HepG2 (cell line): ENCODE measurements around the gene SNUPN. TPM values are rescaled to one million over a fixed set of nuclear protein-coding genes. Genes with fewer than 3 reads are reported as not detected.

Source experiments
- ATM ChIP-seq: fragments of 450-650 bp; IDR thresholded peaks from 2 replicates; pipeline ENCODE4 v1.7.1; 2017; ENCODE audit warnings: mild to moderate bottlenecking, borderline replicate concordance
- CBX5 ChIP-seq: sonication (generic); formaldehyde crosslinking; IDR thresholded peaks from 2 replicates; pipeline ENCODE4 v1.4.0; 2020; ENCODE audit warnings: missing genetic modification reagents, borderline replicate concordance
- CHD4 ChIP-seq: fragments of 200-600 bp; sonication (generic); IDR thresholded peaks from 2 replicates; pipeline ENCODE4 v1.7.0; 2017; ENCODE audit warnings: mild to moderate bottlenecking, low read length, borderline replicate concordance
- EP300 ChIP-seq, 3 experiments: sonication (generic) in 1 of 3; formaldehyde crosslinking in 1 of 3; IDR thresholded peaks; 2 replicates each; pipeline versions ENCODE4 v1.5.1 to v1.6.1; 2011 to 2020; ENCODE audit warnings: low read depth in 2 of 3, low read length in 2 of 3, borderline replicate concordance in 1 of 3, improper control_type of control experiment in 1 of 3, mild to moderate bottlenecking in 1 of 3, missing genetic modification reagents in 1 of 3, moderate library complexity in 1 of 3
- FIP1L1 ChIP-seq: fragments of 200-400 bp; formaldehyde crosslinking; IDR thresholded peaks from 2 replicates; pipeline ENCODE4 v1.6.1; 2018; ENCODE audit warnings: low read depth, mild to moderate bottlenecking, low read length, moderate library complexity, borderline replicate concordance; ENCODE audit not compliant: insufficient read depth
- HNF4G ChIP-seq, 2 experiments: sonication (generic) in 1 of 2; formaldehyde crosslinking in 1 of 2; IDR thresholded peaks; 2 replicates each; pipeline versions ENCODE4 v1.4.0 to v1.6.1; 2011 to 2020; ENCODE audit warnings: borderline replicate concordance in 2 of 2, low read depth in 2 of 2, mild to moderate bottlenecking in 2 of 2, low read length in 1 of 2, missing genetic modification reagents in 1 of 2, moderate library complexity in 1 of 2
- PCBP1 ChIP-seq: fragments of 200-400 bp; formaldehyde crosslinking; IDR thresholded peaks from 2 replicates; pipeline ENCODE4 v1.6.1; 2017; ENCODE audit warnings: mild to moderate bottlenecking, low read depth, low read length, borderline replicate concordance
- POLR2G ChIP-seq: fragments of 200-400 bp; formaldehyde crosslinking; IDR thresholded peaks from 2 replicates; pipeline ENCODE4 v1.6.1; 2018; ENCODE audit warnings: mild to moderate bottlenecking, low read depth, low read length, moderate library complexity
- RAD21 ChIP-seq: fragments of 450-650 bp; formaldehyde crosslinking; IDR thresholded peaks from 2 replicates; pipeline ENCODE4 v1.5.0; 2020; ENCODE audit warnings: mild to moderate bottlenecking
- SCMH1 ChIP-seq: sonication (generic); formaldehyde crosslinking; IDR thresholded peaks from 2 replicates; pipeline ENCODE4 v1.9.0; 2021; ENCODE audit warnings: missing genetic modification reagents, mild to moderate bottlenecking, borderline replicate concordance
- SIN3A ChIP-seq: IDR thresholded peaks from 2 replicates; pipeline ENCODE4 v1.6.1; 2011; ENCODE audit warnings: low read depth, mild to moderate bottlenecking, control low read depth, low read length, borderline replicate concordance
- SIX1 ChIP-seq: sonication (generic); formaldehyde crosslinking; IDR thresholded peaks from 2 replicates; pipeline ENCODE4 v1.4.0; 2020; ENCODE audit warnings: missing genetic modification reagents, borderline replicate concordance
- SKI ChIP-seq: fragments of 450-650 bp; IDR thresholded peaks from one replicate; pipeline ENCODE4 v1.6.1; 2018; ENCODE audit warnings: mild to moderate bottlenecking; ENCODE audit not compliant: partially characterized antibody
- SMAD1 ChIP-seq: sonication (generic); formaldehyde crosslinking; IDR thresholded peaks from 2 replicates; pipeline ENCODE4 v1.4.0; 2020; ENCODE audit warnings: missing genetic modification reagents, low read depth, mild to moderate bottlenecking, borderline replicate concordance
- SNRNP70 ChIP-seq: fragments of 200-400 bp; formaldehyde crosslinking; IDR thresholded peaks from 2 replicates; pipeline ENCODE4 v1.6.1; 2017; ENCODE audit warnings: mild to moderate bottlenecking, low read depth, low read length, moderate library complexity
- TAF1 ChIP-seq: sonication (generic); formaldehyde crosslinking; IDR thresholded peaks from 2 replicates; pipeline ENCODE4 v1.4.0; 2020; ENCODE audit warnings: missing genetic modification reagents
- TMF1 ChIP-seq: sonication (generic); formaldehyde crosslinking; IDR thresholded peaks from 2 replicates; pipeline ENCODE4 v1.8.1; 2022; ENCODE audit warnings: low read depth, missing genetic modification reagents
- ZEB1 ChIP-seq: IDR thresholded peaks from 2 replicates; pipeline ENCODE4 v1.6.1; 2012; ENCODE audit warnings: mild to moderate bottlenecking, low read depth, inconsistent platforms; ENCODE audit not compliant: insufficient replicate concordance
- ZFP62 ChIP-seq: sonication (generic); formaldehyde crosslinking; IDR thresholded peaks from 2 replicates; pipeline ENCODE4 v1.4.0; 2020; ENCODE audit warnings: missing genetic modification reagents
- ZNF143 ChIP-seq: sonication (generic); formaldehyde crosslinking; IDR thresholded peaks from 2 replicates; pipeline ENCODE4 v1.4.0; 2020; ENCODE audit warnings: missing genetic modification reagents
- ZNF441 ChIP-seq: sonication (generic); formaldehyde crosslinking; IDR thresholded peaks from 2 replicates; pipeline ENCODE4 v1.7.0; 2021; ENCODE audit warnings: missing genetic modification reagents, borderline replicate concordance
- ZNF720 ChIP-seq: sonication (generic); formaldehyde crosslinking; IDR thresholded peaks from 2 replicates; pipeline ENCODE4 v1.4.0; 2020; ENCODE audit warnings: missing genetic modification reagents
- polyA plus RNA-seq, 8 experiments: library from polyadenylated mRNA; depleted of rRNA in 3 of 8; stranded (reverse) in 7 of 8; unstranded in 1 of 8; fragments of >200 nt; fragmentation: Illumina TruSeq in 4 of 8; extraction: Trizol in 4 of 8; gene quantifications; 2 replicates each; pipeline versions ENCODE4 v1.2.1 to v1.2.3, GENCODE V29; 2011 to 2016; ENCODE audit warnings: low read depth in 4 of 8, missing spikeins in 1 of 8, mixed read lengths in 1 of 8; ENCODE audit not compliant: insufficient read depth in 1 of 8
- total RNA-seq, 5 experiments: library from RNA; depleted of rRNA; stranded (reverse); fragments of >200 nt; fragmentation: Illumina TruSeq; extraction: Trizol; gene quantifications; 2 replicates each; pipeline ENCODE4 v1.2.3, GENCODE V29; 2016; ENCODE audit warnings: low read depth in 1 of 5
- TF ChIP-seq, protein P1 (sequence below): sonication (generic); formaldehyde crosslinking; IDR thresholded peaks from 2 replicates; pipeline ENCODE4 v1.4.0; 2020; ENCODE audit warnings: missing genetic modification reagents
- TF ChIP-seq, protein P2 (sequence below): sonication (generic); formaldehyde crosslinking; IDR thresholded peaks from 2 replicates; pipeline ENCODE4 v1.4.0; 2020; ENCODE audit warnings: mild to moderate bottlenecking, missing genetic modification reagents
- TF ChIP-seq, protein P3 (sequence below): IDR thresholded peaks from 2 replicates; pipeline ENCODE4 v1.6.1; 2018; ENCODE audit warnings: missing genetic modification reagents, mild to moderate bottlenecking, missing compliant biosample characterization

The SNUPN gene
- total and polyA plus RNA-seq, 2 of the 13 experiments (the other 11 are each of a cell fraction or from before 2014, with no cell fraction given) = 9.0 to 16.4 TPM

DNA sequence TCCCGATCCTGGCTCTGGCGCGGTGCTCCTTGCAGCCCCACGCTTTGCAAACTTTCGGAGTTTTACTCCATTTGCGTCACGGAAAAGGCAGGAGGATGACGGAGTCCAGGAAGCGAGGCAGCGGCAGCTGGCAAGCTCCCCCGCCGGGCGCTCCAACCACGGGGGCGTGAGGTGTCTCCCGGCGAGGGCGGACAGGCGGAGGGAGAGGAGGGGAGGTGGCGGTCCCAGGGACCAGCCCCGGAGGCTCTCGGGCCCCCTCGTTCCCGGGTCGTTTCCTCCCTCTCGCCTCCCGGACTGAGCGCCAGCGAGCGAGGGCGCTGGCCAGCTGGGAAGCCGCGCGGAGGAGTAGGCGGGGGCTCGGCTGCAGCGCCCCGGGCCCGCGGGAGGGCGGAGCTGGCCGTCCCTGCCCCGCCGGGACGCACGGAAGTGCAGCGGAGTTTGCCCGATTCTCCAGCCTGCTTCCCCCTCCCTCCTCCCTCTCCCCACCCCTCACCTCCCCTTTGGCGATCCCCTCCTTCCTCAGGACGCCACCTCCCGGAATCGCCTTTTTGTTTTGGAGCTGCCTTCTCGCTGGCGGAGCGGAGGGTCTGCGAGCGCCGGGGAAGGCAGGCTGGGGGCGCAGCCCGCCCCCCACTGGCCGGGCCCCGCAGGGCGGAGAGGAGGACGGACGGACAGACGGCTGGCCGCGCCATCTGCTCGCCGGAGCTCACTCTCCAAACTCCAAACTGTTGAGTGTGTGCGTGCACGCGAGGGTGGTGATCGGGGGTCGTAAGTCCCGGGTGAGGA lies 22.0 kb upstream of the SNUPN start, which contains the start of gene SNX33 (continued):
- TF ChIP-seq, protein P1, sequence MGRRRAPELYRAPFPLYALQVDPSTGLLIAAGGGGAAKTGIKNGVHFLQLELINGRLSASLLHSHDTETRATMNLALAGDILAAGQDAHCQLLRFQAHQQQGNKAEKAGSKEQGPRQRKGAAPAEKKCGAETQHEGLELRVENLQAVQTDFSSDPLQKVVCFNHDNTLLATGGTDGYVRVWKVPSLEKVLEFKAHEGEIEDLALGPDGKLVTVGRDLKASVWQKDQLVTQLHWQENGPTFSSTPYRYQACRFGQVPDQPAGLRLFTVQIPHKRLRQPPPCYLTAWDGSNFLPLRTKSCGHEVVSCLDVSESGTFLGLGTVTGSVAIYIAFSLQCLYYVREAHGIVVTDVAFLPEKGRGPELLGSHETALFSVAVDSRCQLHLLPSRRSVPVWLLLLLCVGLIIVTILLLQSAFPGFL = no peak
- no peak for TF ChIP-seq SKI
- no peak for TF ChIP-seq SIN3A
- no peak for TF ChIP-seq ZFP62 (CRISPR knock-in tag)
- no peak; the same call in 1 of the 2 replicates for TF ChIP-seq CBX5 (CRISPR knock-in tag)
- TF ChIP-seq, protein P2, sequence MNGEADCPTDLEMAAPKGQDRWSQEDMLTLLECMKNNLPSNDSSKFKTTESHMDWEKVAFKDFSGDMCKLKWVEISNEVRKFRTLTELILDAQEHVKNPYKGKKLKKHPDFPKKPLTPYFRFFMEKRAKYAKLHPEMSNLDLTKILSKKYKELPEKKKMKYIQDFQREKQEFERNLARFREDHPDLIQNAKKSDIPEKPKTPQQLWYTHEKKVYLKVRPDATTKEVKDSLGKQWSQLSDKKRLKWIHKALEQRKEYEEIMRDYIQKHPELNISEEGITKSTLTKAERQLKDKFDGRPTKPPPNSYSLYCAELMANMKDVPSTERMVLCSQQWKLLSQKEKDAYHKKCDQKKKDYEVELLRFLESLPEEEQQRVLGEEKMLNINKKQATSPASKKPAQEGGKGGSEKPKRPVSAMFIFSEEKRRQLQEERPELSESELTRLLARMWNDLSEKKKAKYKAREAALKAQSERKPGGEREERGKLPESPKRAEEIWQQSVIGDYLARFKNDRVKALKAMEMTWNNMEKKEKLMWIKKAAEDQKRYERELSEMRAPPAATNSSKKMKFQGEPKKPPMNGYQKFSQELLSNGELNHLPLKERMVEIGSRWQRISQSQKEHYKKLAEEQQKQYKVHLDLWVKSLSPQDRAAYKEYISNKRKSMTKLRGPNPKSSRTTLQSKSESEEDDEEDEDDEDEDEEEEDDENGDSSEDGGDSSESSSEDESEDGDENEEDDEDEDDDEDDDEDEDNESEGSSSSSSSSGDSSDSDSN (CRISPR knock-in tag) = peak; percentile 86
- TF ChIP-seq FIP1L1 = no peak
- TF ChIP-seq TMF1 (CRISPR knock-in tag) = peak; percentile 66
- TF ChIP-seq, protein P3, sequence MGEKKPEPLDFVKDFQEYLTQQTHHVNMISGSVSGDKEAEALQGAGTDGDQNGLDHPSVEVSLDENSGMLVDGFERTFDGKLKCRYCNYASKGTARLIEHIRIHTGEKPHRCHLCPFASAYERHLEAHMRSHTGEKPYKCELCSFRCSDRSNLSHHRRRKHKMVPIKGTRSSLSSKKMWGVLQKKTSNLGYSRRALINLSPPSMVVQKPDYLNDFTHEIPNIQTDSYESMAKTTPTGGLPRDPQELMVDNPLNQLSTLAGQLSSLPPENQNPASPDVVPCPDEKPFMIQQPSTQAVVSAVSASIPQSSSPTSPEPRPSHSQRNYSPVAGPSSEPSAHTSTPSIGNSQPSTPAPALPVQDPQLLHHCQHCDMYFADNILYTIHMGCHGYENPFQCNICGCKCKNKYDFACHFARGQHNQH (CRISPR knock-in tag) = no peak; the same call in 1 of the 2 replicates
- no peak for TF ChIP-seq HNF4G (IDR thresholded peaks at IDR 0.05; ENCODE audit: borderline replicate concordance, low read depth, low read length)
- peak; percentile 69 for TF ChIP-seq HNF4G (CRISPR knock-in tag; IDR thresholded peaks at IDR 0.05; ENCODE audit: borderline replicate concordance, low read depth)
- 0 out of 2 replicates have a peak, but pooled peaks have one; percentile 19 for TF ChIP-seq PCBP1
- TF ChIP-seq ATM = no peak
- TF ChIP-seq ZEB1 = no peak
- TF ChIP-seq ZNF720 (CRISPR knock-in tag) = no peak
- peak; percentile 45; the same call in 1 of the 2 replicates for TF ChIP-seq ZNF143
- TF ChIP-seq ZNF441 (CRISPR knock-in tag) = peak; percentile 99
- no peak for TF ChIP-seq SCMH1 (CRISPR knock-in tag)
- no peak for TF ChIP-seq RAD21 (CRISPR knock-in tag)
- TF ChIP-seq CHD4 = no peak
- no peak for TF ChIP-seq EP300 (IDR thresholded peaks at IDR 0.05; ENCODE audit: low read depth in 2 of 2, low read length in 2 of 2)
- TF ChIP-seq EP300 (CRISPR knock-in tag; IDR thresholded peaks at IDR 0.05; ENCODE audit: borderline replicate concordance) = no peak
- peak; percentile 64 for TF ChIP-seq POLR2G
- no peak for TF ChIP-seq SMAD1 (CRISPR knock-in tag)
- no peak for TF ChIP-seq SNRNP70
- no peak for TF ChIP-seq SIX1 (CRISPR knock-in tag)
- TF ChIP-seq TAF1 (CRISPR knock-in tag) = peak; percentile 67
